G401 (cell line): ENCODE data around the gene SLC7A11. TPM values are rescaled to one million over a fixed set of nuclear protein-coding genes. Genes with fewer than 3 reads are reported as not detected.
"Not testable (repeated sequence)": the region's sequence is repeated elsewhere in the genome, so short reads cannot be mapped to it uniquely, and the experiment has no call there.

Experiments
- DNase-seq: peaks from one replicate; pipeline ENCODE4 v3.0.0-alpha.2; 2015; ENCODE audit warnings: low spot score
- in situ Hi-C: cut with HindIII; loops from 2 replicates; pipeline ENCODE4 v1.10.0; 2016; ENCODE audit warnings: low sequenced_read_pairs, mixed read lengths
- total RNA-seq: library from RNA; depleted of rRNA; stranded (reverse); fragments of >200 nt; shearing (Covaris generic); gene quantifications from 2 replicates; pipeline ENCODE4 v1.2.3, GENCODE V29; 2014

Gene SLC7A11
- total RNA-seq, 1 experiment from 2014 or later: 3.8 TPM

- in situ Hi-C loops: no loop called here
- DNase-seq: no peak
These were observed 5.9 kb upstream of the SLC7A11 start for GRCh38 chr4:138248058-138248457.

GRCh38 chr4:138247643-138248042, 5.5 kb upstream of the SLC7A11 start:
- no peak for DNase-seq

GRCh38 chr4:138243369-138243768, 1.2 kb upstream of the SLC7A11 start:
- in situ Hi-C loops: no loop called here
- DNase-seq: no peak

More at GRCh38 chr4:138247643-138248042, 5.5 kb upstream of the SLC7A11 start:
- in situ Hi-C loops: no loop called here

- in situ Hi-C loops: no loop called here
- no peak for DNase-seq
These were observed 646 bp upstream of the SLC7A11 start for GRCh38 chr4:138242834-138243156.

- DNase-seq: no peak
- in situ Hi-C loops: no loop called here
These were observed 671 bp downstream of the SLC7A11 start for GRCh38 chr4:138241281-138242075.

GRCh38 chr4:138239491-138239890, 2.7 kb downstream of the SLC7A11 start:
- in situ Hi-C loops: no loop called here
- DNase-seq: no peak

DNA sequence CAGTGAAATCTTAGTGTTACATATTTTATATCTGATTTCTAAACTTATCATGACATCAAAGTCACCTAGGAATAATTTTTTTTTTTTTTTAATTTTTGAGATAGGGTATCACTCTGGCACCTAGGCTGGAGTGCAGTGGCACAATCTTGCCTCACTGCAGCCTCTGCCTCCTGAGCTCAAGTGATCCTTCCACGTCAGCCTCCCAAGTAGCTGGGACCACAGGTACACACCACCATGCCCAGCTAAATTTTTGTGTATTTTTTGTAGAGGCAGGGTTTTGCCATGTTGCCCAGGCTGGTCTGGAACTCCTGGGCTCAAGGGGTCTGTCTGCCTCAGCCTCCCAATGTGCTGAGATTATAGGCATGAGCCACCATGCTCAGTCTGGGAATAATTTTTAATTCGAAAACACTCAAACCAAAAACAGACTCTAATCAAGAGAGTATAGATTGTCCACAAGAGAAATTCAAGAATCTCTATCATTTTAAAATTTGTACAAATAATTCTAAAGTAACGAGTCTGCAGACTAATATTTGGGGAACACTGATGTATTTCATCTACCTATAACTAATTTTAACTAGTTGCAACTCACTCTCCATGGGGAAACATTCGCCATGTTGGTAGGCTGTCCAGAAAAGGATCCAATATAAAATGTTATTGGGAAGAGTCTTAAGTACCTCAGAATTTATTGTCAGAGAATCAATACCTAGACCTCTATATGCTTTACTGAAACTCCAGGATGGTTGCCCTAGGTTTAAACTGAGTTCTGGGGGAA, 3.4 kb downstream of the SLC7A11 start:
- DNase-seq: no peak
- in situ Hi-C loops: no loop called here

DNA sequence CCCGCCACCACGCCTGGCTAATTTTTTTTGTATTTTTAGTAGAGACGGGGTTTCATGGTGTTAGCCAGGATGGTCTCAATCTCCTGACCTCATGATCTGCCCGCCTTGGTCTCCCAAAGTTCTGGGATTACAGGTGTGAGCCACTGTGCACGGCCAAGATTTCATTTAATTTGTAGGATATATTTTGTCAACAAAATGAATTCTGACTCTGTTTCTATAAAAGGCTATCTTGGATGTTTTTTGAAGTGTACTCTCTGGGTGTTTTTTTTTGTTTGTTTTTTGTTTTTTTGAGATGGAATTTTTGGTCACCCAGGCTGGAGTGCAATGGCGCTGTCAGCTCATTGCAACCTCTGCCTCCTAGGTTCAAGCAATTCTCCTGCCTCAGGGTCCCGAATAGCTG, 5.0 kb downstream of the SLC7A11 start:
- in situ Hi-C loops, DNase-seq: not testable (repeated sequence)

GRCh38 chr4:138236037-138236436, 6.1 kb downstream of the SLC7A11 start:
- no peak for DNase-seq
- in situ Hi-C loops: no loop called here

DNA sequence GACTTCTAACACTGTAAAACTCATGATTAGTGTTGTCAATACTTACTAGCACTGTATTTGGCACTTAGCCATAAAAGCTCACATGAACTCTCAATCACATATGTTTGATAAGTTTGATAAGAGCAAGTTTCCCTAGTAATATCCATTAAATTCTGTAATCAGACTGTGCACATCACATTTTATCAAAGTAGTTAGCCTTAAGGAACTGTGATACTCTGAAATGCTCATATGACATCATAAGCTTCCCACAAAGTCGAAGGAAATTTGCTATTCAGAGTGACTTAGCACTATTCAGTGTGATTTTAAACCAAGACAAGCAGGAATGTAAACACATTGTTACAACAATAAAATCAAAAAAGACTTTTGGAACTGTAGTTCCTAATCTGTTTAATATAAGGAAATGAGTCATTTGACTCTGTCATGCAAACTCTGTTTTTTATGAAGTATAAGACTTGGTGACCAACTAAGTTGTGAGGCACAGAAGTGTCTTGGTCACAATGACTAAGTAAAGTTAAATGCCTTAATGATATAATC, 6.7 kb downstream of the SLC7A11 start:
- DNase-seq: no peak
- in situ Hi-C loops: no loop called here

- no peak for DNase-seq
- in situ Hi-C loops: no loop called here
These were observed 7.9 kb downstream of the SLC7A11 start for GRCh38 chr4:138234248-138234647.

DNA sequence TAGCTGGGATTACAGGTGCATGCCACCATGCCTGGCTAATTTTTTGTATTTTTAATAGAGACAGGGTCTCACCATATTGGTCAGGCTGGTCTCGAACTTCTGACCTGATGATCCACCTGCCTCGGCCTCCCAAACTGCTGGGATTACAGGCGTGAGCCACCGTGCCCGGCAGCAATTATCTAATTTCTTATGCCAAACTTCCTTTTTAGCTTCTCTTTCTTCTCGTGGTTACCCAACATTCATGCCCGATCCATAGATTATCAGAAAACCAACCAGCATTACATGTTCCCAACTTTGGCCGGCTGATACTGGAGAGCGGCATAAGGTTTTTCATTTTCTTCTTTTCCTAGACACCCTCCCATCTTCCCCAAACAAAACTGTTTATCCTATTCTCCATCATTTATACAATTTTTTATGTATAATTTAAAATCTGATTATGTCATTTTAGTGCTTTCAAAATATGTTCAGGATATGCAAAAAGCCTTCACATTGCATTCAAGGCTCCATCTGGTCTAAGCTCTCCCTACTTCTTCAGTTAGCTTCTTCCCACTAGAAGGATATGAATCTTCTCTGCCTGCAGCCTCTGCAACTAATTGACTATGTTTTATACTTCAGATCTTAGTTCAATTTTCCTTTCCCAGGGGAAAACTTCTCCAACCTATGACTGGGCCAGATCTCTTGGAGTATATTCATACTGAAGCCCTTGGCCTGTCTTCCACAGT, 8.7 kb downstream of the SLC7A11 start:
- in situ Hi-C loops: no loop called here
- DNase-seq: no peak

GRCh38 chr4:138232364-138232763, 9.8 kb downstream of the SLC7A11 start:
- no peak for DNase-seq
- in situ Hi-C loops: no loop called here

DNA sequence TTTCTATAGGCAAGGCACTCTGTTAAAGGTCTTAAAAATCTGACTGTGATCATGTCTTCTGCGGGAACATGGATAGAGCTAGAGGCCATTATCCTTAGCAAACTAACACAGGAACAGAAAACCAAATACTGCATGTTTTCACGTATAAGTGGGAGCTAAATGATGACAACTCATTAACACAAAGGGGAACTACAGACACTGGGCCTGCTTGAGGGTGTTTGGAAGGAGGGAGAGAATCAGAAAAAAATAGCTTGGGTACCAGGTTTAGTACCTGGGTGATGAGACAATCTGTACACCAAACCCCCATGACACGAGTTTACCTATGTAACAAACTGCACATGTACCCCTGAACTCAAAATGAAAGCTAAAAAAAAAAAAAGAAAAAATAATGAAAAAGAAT, 12.1 kb downstream of the SLC7A11 start:
- no peak for DNase-seq
- in situ Hi-C loops: no loop called here

DNA sequence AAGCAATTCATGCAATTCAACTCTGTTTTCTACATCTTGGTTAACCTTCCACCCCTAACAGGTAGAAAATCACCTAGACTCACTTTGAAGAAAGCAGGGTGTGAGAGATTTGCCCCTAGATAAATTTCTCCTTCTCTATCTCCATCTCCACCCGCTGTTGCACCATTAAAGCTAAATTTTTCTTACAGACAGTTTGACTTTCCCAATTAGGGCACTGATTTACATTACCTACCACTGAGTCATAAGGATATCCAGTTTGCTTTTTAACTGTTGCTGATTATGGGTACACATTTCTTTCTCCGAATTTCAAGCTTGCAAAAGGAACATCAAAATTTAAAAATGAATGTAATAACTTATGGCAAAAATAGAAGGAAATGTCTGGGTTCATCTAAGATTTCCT, 13.0 kb downstream of the SLC7A11 start:
- in situ Hi-C loops: no loop called here
- DNase-seq: no peak

DNA sequence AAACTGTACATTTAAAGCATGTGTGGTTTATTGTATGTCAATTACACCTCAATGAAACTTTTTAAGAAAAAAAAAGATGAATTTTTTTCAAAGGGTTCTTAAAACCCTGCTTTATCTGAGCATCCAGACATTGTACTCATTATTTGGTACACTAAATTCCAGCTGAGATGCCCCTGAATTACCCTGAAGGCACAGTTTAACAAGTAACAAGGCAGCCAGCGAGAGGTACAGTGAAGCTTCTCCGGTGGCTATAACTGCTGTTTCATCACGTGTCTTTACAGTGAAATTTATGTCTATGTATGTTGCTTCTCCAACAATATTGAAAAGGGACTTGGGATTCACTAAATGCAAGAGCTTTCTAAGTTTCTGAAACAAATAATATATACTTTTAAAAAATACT, 15.8 kb downstream of the SLC7A11 start:
- no peak for DNase-seq
- in situ Hi-C loops: no loop called here

DNA sequence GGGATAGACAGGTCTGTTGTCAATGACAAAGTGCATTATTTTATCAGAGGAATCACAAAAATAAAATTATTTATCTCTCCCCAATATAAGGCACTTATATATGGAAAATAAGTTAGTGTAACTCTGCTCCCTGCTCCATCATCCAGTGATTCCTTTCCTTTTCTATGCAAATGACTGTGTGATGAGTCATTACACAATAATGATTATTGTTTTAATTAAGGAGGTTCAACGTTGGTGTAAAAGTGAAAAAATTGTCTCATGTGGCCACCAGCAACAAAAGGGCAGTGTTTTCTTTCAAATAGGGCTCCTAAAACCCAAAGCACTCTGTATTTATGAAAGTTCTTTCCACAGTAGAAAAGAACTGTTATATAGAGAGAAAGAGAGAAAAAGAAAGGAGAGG, 16.7 kb downstream of the SLC7A11 start:
- in situ Hi-C loops: no loop called here
- DNase-seq: no peak

- in situ Hi-C loops: no loop called here
- DNase-seq: no peak
These were observed 17.5 kb downstream of the SLC7A11 start for GRCh38 chr4:138224614-138225013.

- in situ Hi-C loops: no loop called here
- no peak for DNase-seq
These were observed 18.8 kb downstream of the SLC7A11 start for GRCh38 chr4:138223231-138223910.
